ENCODE measurements around the gene OS9.

Gene OS9

DNA sequence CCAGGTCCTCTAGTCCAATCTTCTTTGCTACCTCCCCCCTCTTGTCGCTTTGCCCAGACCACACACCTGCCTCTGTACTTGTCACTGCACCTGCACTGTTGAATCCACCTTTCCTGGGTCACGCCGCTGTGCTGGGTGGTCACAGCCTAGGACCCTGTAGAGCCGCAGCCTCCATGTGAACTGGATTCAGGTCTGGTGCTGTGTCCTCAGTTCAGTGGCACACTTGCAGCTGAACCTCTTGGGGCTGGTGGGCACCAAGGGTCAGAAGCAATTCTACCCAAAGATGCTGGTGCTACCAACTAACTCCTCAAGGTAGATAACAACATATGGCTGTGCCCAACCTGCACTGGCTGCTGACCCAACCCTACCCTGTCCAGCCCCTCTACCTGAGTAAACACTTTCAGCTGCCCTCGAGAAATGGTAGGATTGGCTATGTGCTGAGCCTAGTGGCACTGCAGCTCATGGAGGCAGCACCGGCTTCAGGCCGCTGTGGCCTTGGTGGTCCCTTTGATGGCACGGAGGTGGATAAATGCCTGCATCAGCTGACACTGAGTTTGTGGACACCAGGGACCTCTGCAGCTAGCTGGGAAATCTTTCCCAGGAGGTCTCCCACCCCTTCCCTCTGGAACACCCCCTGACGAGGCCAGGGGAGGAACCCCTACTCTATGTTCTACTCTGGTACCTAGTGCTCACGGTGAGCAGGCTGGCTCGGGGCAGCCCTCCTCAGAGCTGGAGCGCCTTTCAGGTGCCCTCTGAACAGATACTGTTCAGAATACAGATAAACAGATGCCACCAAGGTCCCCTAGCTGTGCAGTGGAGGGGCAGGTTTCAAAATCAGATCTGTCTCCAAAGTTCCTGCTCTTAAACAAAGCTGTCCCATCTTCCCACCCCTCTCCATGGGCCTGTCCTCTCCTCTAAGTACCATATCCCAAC lies 30.3 kb downstream of the OS9 start:
- no peak for DNase-seq

- no peak for DNase-seq
These were observed 31.2 kb downstream of the OS9 start for GRCh38 chr12:57724936-57725740.

DNA sequence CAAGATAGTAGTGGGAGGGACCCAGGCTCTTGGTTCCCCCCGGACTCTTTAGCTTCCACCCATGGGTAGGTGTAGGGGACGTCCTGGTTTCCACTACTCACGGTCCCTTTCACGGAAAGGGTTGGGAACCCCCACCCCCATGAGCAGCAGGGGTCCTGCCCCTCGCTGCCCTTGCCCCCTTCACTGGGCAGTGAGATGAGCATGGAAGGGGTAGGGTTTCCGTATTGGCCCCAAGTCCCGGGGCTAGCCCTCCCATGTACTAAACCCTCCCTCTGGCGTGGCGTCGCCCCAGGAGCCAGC lies 31.9 kb downstream of the OS9 start:
- no peak for DNase-seq

GRCh38 chr12:57726151-57726883 lies 32.4 kb downstream of the OS9 start:
- DNase-seq, result peak; percentile 14 to 47 (median 39)

- DNase-seq, result no peak
These were observed 33.2 kb downstream of the OS9 start for GRCh38 chr12:57726884-57727757.

GRCh38 chr12:57727758-57728395 lies 33.9 kb downstream of the OS9 start:
- no peak for DNase-seq

DNA sequence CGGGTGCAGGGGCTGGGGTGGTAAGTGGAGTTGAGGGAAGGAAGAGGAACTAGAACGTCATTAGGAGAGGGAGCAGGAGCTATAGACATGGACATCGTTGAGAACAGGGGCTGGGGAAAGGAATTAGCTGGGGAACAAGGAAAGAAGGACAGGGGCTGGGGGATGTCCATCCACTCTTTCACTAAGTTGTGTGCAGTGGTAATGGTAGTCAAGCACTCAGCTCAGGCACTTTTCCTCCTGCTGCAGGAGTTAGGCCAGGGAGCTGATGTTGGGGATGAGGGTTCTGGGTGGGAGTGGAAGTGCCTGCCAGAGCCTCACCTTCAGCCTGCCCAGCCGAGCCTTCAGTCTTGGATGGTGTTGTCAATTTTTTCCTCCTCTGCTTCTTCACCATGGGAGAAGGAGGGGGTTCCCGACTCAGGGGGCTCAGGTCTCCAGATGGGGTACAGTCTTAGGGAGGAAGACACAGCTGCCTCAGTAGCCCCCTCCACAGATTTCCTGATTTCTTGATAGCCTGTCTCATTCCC lies 35.5 kb downstream of the OS9 start:
- DNase-seq, result no peak

GRCh38 chr12:57730336-57731067 lies 36.6 kb downstream of the OS9 start:
- DNase-seq, result no peak

DNA sequence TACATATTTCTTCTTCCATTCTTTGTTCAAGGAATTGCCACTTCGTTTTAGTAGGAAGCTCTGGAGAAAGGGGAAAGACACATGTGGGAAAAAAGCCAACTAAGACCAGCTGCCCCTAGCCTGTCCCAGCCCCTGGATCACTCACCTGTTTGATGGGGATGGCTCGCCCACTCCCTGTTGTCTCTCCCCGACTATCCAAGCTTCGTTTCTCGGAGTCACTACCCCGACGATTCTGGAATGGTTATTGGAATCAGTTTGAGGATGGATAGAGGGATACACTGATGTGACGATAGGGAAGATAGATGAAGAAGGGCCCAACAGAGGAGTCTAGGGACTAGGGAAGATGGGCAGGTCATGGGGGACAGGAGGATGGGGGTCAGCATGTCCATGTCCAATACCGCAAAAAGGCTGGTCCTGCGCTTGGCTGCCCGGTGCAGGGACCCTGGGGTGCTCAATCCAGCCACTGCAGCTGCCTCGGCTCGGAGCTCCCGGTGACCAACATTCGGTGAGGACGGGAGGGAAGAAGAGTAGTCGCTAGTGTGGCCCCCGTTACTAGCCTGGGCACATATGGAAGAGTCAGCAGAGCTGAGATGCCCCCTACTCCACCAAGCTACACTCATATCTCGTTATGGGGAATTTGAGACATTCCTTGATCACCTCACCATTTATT lies 37.6 kb downstream of the OS9 start:
- no peak for DNase-seq

- no peak for DNase-seq
These were observed 38.3 kb downstream of the OS9 start for GRCh38 chr12:57732270-57732669.

DNA sequence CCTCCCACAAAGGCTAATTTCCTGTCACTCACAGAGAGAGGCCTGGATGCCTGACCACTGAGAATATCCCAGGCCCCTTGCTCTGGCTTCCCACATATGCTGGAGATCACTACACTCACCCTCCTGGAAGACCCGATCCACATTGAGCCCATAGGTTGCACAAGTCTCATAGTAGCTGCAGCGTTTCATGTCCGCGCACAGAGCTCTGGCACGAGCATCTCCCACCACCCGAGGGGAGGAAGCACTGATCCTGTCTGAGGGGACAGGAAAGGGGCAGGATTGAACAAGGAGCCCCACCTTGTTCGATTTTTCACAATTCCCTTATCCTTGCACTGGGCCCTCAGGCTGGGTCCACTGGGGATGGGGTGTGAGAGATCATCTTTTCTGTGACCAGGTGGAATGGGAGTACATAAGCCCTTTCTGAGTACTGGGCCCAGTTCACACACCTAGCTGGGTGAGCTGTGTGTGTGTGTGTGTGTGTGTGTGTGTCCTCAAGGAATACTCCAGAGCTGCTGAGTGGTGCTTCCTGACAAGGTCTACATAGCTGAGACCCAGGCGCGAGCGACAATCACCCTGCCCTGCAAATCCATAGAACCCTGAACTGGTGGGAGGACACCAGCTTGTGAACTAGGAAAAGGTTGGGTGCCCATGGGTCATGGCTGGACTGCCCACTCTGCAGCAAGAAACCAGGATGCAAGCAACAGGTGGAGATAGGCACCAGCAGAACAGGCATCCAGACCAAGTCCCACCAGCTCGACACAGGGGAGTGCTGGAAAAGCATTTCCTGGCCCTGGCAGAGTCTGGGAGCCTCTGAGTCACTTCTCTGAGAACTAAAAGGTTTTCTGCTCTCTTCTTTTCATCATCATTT lies 39.0 kb downstream of the OS9 start:
- no peak for DNase-seq

DNA sequence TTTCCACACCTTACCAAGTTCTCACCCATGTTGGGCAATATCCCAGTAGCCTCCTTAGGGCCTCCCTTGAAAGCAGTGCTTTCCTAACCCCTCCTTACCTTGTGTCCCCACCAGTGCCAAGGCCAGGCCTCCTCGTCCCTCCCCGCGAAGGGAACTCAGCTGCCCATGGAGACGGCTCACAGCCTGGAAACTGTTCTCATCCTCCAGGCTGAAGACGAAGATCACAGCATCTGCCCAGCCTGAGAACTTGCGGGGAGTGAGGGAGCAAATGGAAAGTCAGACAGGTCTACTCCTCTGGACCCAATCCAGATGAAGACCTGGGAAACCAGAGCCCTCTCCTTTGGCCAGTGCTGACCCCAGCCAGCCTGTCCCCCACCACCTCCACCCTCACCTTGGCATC lies 40.0 kb downstream of the OS9 start:
- no peak for DNase-seq

DNA sequence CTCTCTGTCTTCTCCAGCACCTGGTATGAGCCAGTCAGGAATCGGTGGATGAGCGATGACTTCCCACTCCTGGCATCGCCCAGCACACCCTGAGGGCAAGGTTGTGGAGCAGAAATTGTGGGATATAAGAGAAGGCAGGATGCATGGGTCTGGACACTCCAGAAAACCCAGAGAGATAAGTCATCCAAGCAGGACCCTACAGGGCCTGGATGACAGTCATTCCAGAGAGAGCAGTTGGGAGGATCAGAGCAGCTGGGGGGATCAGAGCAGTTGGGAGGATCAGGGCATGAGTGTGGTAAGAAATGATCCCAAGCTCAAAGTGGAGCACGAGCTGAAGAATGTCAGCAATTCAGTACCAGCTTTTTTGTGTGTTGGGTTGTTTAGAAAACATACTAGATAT lies 40.7 kb downstream of the OS9 start:
- DNase-seq, result no peak

DNA sequence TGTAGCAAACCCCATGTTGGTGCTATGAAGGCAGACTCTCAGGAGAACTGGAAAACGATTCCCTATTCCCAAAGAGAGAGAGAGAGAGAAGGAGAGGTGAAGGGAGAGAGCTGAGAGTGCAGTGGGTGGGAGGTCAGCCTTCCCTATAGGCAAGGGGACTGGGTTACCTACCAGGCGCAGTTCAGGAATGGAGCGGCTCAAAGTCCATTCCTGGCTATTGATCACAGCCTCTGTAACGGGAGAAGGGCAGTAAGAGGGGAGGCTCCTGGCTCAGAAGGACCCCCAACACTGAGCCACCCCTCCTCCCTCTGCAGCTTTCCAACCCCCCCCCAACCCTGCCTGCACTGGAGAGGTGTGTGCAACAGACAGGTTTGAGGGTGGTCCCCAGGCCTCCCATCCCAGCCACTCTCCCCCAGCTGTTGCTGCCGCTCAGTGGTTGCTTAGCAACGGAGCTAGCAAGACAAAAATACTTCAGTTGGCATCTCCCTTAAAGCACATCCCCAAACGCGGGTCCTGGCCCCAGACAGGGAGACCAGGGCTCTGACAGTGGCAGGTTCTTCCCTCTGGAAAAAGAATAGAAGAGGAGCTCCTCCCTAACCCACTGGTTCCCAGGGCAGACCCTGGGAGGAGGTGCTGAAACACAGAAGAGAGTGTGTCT lies 41.4 kb downstream of the OS9 start:
- no peak for DNase-seq

GRCh38 chr12:57735952-57736740 lies 42.2 kb downstream of the OS9 start:
- DNase-seq, result no peak

DNA sequence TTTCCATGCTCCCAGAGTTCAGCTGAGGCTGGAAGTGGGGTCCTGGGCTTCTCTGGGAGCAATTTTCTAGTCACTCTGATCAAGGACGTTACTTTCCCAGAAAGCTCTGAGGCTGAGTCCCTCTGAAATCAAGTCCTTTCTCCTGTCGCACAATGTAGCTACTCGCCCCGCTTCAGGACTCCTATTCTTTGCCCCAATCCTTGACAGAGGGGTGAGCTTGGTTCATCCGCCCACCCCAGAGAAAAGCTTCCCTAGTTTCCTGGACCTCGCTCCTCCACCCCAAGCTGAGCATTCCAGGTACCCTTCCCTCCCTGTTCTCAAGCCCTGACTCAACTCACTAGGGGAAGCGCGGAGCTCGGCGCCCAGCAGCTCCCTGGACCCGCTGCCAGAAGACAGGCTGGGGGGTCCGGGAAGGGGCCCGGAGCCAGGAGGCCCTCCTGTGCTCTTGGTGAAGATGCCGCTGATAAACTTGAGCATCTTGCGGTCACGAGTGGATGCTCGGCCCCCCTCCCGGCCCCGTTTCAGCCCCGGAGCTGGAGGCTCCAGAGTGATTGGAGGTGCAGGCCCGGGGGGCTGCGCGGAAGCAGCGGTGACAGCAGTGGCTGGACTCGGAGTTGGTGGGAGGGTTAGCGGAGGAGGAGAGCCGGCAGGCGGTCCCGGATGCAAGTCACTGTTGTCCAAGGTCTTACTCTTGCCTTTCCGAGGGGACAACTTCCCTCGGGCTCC lies 43.0 kb downstream of the OS9 start:
- DNase-seq, result no peak
